HG03066 (cell line): ENCODE results near the gene TSHZ2.

Source experiments
- ATAC-seq: cut with Tn5 transposase; IDR thresholded peaks from one replicate; pipeline ENCODE4 v1.9.1; 2021; ENCODE audit warnings: low read depth; ENCODE audit not compliant: unreplicated experiment

TSHZ2 gene

GRCh38 chr20:53324816-53325215 is 352.7 kb downstream of the TSHZ2 start:
- no peak for ATAC-seq

- ATAC-seq: no peak
Observed at GRCh38 chr20:53328961-53329360, 356.8 kb downstream of the TSHZ2 start.

GRCh38 chr20:53329781-53330180 is 357.6 kb downstream of the TSHZ2 start:
- ATAC-seq: no peak

- ATAC-seq: no peak
Observed at GRCh38 chr20:53330601-53331140, 358.5 kb downstream of the TSHZ2 start.

DNA sequence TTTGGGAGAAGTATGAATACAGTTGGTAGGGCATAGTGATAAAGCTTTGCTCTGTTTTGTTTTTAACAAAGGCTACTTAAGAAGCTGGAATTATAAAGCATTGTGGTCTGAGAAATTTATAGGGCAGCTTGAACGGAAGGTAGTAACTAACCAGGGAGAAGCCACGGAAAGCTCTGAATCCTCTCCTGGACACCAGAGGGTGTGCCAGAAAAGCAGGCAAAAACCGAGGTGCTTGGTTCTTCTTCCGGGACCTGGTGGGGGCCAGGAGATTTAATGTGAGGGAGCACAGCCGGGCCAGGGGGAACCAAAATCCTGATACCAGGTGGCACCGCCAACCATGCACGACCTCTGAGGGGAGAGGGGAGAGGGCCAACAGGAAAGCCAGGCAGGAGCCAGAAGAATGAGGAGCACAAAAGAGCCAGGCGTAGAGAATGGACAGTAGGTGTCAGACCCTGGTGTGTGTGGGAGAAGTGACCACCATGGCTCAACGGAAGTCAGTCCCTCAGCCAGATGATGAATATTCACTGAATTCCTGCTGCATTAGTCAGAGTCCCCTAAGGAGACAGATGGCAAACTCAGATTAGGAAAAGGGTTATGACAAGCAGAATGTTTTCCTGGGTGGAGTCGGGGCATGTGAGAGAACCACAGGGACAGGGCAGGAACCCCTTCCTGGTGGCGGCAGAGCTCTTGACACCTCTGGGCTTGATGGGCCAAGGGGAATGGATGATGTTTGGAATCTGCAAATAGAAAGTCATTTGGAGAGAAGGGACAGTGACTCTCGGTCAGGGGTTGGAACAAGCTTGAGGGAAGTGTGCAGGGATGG is 359.2 kb downstream of the TSHZ2 start:
- no peak for ATAC-seq

DNA sequence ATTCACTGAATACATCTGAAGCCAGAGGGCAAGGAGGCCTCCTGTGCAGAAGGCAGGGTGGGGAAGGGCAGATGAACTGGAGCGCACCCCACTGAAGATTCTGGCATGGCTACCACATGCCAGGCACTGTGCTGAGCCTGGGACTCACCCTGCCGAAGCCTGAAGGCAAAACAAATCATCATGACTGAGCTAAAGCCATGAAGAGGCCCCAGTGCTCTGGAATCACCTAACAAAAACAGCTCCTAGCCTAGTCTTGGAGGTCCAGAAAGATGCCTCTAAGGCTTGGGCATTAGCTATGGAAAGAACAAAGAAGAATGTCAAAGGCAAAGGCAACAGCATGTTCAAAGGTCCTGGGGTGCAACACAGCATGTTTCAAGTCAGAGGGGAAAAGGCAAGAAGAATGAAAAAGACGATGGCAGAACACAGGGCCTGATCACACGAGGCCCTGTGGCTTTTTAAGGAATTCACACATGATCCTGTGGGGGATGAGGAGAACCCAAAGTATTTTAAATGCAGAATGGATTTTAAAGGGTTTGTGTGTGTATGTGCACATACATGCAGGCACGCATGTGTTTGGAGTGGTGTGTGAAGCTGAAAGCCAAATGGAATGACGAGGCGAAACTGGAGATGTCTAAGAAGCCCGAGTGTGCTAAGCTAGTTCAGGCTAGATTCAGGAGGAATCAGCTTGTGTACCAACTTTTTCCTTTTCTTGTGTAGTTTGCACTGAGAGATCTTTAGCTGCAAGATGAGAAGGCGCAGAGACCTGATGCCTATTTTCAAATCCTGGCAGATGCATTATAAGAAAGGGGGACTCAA is 360.1 kb downstream of the TSHZ2 start:
- ATAC-seq: no peak

DNA sequence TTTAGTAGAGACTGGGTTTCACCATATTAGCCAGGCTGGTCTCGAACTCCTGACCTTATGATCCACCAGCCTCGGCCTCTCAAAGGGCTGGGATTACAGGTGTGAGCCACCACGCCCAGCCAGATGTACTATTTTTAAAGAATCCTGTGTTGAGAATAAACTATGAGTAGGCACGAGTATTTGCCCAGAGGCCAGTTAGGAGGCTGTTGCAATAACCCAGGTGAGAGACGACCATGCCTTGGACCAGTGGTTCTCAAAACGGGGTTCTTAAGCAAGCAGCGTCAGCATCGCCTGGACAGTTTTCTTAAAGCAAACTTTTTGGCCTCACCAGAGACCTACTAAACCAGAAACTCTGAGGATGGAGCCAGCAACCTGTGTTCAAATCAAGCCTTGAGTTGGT is 362.7 kb downstream of the TSHZ2 start:
- ATAC-seq: no peak

GRCh38 chr20:53335555-53335954 is 363.4 kb downstream of the TSHZ2 start:
- ATAC-seq: no peak

GRCh38 chr20:53336892-53337291 is 364.7 kb downstream of the TSHZ2 start:
- no peak for ATAC-seq

DNA sequence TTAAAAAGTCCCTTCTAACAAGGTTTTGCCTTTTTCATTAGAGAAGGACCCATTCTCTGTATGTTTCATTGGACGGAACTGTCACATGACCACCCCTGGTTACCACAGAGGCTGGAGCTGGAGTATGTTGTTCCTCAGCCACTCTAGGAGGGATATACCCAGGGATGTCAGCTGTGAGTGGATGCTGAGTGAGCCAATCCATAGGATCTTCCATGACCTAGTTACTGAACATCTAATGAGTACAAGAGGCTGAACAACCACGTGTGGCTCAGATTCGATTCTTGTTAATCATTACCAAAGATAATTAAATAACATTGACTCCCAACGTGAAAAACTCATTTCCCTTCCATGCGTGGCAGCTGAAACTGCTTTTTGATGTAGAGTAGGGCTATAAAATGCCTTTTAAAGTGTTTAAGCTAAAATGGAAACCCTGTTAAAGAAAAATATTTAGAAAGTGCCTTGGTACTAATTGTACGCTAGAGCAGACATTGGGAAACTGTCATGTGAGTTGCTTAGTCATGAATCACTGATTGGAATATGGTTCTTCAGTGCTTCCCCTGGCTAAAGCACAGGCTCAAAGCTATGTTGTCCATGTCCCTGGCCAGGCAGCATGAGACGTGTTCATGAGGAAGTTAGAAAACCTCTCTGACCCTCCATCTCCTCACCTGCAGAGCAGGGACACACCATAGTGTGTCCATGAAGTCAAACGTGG is 365.4 kb downstream of the TSHZ2 start:
- no peak for ATAC-seq

- no peak for ATAC-seq
Observed at GRCh38 chr20:53338716-53339115, 366.6 kb downstream of the TSHZ2 start.

DNA sequence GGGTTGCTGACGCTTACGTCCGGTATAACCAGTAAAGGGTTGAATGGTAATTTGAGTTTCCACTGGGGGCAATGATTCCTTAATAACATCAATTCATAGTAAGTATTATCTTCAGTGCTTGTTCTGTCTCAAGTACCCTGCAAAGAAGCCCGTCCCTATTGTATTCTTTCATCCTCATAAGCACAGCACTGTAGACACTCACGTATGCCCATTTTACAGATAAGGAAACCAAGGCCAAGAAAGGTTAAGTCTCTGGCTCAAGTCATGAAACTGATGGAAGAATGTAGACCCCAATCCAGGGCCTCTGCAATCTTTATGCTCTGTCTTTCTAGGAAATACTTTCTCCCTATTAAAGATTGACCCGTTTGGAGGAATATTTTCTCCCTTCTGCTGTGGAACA is 370.3 kb downstream of the TSHZ2 start:
- no peak for ATAC-seq

DNA sequence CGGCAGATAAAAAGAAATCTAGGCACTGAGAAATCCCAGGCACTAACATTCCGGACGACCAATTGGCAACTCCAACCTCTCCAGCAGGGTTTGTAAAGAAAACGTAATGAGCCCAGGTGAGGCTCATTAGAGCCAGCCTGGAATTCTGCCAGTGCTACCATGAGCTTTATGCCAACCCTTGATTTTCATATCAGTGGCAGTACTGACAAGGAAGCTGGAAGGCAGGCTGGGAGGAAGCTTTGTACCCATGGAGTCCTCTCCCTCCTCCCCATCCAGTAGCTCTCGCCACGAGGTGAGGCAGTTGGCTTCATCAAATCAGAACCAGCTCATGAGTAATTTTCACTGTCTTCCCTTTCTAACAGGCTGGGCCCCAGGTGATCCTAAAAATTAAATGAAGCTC is 371.3 kb downstream of the TSHZ2 start:
- ATAC-seq: no peak

DNA sequence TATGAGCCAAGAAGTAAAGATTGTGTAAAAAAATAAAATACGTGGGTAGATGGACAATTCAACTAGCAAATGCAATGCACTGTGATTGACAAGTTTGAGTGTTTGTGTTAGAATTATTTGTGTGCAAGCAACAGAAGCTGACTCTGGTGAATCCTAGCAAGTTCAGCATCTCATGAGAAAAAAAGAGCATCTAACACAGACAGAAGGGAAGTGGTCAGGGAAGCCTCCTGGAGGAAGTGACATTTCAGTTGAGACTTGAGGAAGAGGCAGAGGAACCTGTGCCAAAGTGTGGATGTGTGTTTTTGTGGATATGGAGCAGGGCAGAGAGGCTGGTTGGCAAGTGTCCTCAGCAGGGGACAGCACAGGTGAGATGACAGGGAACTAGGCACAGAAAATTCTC is 372.7 kb downstream of the TSHZ2 start:
- no peak for ATAC-seq

- ATAC-seq: no peak
Observed at GRCh38 chr20:53345536-53346334, 373.6 kb downstream of the TSHZ2 start.

GRCh38 chr20:53346335-53346648 is 374.1 kb downstream of the TSHZ2 start:
- ATAC-seq: no peak

- no peak for ATAC-seq
Observed at GRCh38 chr20:53349730-53350129, 377.6 kb downstream of the TSHZ2 start.

DNA sequence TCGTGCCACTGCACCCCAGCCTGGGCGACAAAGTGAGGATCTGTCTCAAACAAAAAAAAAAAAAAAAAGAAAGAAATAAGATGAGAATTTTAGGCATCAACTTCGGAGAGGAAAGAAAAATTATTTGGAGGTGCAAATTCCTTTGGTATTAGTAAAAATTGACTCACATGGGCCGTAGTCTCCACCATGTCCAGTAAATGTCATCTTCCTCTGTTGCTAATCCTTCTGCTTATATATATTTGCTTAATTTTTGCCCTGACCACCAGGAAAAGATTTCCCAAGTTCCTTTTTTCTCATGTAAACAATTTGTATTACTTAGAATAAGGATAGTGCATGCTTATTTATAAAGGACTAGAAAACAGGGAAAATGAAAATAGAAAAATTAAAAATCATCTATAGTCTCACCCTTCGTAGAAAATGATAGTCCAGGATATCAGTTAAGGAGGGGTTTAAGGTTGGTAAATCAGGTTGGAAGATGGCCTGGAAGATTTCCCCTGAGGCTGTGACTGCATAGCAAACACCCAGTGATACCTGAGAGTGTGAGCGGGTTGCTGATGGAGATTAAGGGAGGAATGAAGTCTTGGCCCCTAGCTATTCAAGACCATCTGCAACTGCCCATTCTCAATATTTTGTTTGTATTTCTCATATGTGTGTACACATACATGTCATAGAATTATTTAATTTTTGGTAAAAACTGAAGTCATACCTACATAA is 380.7 kb downstream of the TSHZ2 start:
- ATAC-seq: no peak

DNA sequence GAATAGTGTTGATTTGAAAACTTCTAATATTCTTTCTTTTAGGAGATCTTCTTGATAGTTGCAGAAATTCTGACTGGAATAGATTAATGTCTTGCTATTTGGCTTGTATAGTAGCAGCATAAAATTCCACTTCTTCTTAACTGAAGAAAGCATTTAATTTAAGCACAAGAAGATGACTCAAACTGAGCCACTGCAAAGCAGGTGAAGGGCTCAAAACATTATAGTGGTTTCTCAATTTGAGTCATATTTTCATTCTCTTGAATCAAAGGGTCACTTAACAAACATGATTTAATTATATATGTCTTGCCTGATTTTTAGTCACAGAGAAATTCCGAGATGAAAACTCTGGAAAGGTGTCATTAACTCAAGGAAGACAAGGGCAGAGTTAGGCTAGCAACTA is 382.2 kb downstream of the TSHZ2 start:
- ATAC-seq: no peak

DNA sequence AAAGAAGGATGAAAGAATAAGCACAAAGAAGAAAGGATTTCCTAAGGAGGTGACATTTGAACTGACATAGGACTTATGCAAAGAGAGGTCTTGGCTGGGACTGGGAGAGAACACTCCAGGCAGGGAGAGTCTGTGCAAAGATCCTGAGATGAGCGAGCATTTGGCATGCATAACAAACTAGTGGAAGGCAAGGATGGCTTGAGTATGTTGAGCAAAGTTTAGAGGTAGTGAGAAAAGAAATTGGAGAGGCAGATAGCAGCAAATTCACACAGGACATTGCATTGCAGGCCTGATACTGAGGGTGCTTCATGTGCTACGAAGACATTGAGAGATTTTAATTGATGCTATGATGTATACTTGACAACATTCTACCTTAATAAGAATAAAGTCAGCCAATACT is 383.6 kb downstream of the TSHZ2 start:
- ATAC-seq: no peak
